GM23248 (cell line): Measurements from ENCODE around the gene LRRFIP1.

ENCODE experiments used
- EZH2 ChIP-seq: fragments of 200-600 bp; sonication (generic); IDR thresholded peaks from 2 replicates; pipeline ENCODE4 v1.6.1; 2018; ENCODE audit warnings: antibody characterized with exemption, mild to moderate bottlenecking; ENCODE audit not compliant: insufficient read depth, poor library complexity, severe bottlenecking
- EZH2phosphoT487 ChIP-seq: fragments of 200-600 bp; sonication (generic); IDR thresholded peaks from 2 replicates; pipeline ENCODE4 v1.6.1; 2018; ENCODE audit warnings: antibody characterized with exemption, moderate library complexity, mild to moderate bottlenecking, low read depth; ENCODE audit not compliant: insufficient read depth

DNA sequence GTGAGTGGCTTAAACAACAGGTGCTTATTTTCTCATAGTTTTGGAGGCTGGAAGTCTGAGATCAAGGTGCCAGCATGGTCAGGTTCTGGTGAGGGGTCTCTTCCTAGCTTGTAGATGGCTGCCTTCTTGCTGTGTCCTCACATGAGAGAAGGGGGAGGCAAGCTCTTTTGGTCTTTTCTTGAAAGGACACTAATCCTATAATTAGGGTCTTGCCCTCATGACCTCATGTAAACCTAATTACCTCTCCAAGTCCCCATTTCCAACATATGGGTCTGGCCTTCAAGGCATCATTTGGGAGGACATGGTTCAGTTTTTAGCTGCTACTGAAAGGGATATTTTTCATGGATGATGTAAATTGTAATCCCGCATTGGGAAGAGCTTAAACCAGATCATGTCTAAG is 189.1 kb downstream of the LRRFIP1 start:
- TF ChIP-seq EZH2phosphoT487 (no peak), EZH2 (no peak)
